HCT116 (cell line): ENCODE data around the gene CACNA2D2. TPM values are rescaled to one million over a fixed set of nuclear protein-coding genes. Genes with fewer than 3 reads are reported as not detected.

Experiments
- ATAC-seq: fragments of 200-7000 bp; cut with Tn5 transposase; 2 replicates; pipeline ENCODE4 v1.9.1; 2020; ENCODE audit warnings: mild to moderate bottlenecking, moderate library complexity
- BruUV-seq: library from RNA; stranded (reverse); fragments of 400-500 nt; replicated peaks from 2 replicates; lab custom pipeline; 2021; lab: Mats Ljungman, UMichigan
- CTCF ChIA-PET: fragments of 300-600 bp; sonication (Branson Sonifier 250); formaldehyde crosslinking; loops from one replicate; lab custom pipeline; 2021; ENCODE audit warnings: antibody characterized with exemption; lab: Charles Lee
- POLR2A ChIA-PET: fragments of 300-600, 350-600 bp; sonication (Branson Sonifier 250); formaldehyde crosslinking; loops from one replicate; lab custom pipeline; 2021; ENCODE audit warnings: antibody characterized with exemption; lab: Charles Lee
- RAD21 ChIA-PET, 2 experiments: fragments of 300-600 bp; sonication (Branson Sonifier 250); formaldehyde crosslinking; loops; one replicate each; lab custom pipeline; 2023; ENCODE audit warnings: low total read pairs in 2 of 2; ENCODE audit not compliant: uncharacterized antibody in 2 of 2, unreplicated experiment in 2 of 2, low non-redundant PET in 1 of 2; lab: Charles Lee
- DNase-seq: peaks from one replicate; pipeline ENCODE4 v3.0.0-alpha.2; 2010; ENCODE audit warnings: low read depth, low spot score
- H2AFZ ChIP-seq: fragments of 200-600 bp; shearing (Covaris generic), sonication (generic); 2 replicates; pipeline ENCODE4 v1.6.1; 2017; ENCODE audit warnings: low read depth, mixed run types, mixed read lengths, antibody characterized with exemption, low read length; ENCODE audit not compliant: poor library complexity, severe bottlenecking
- H3K27ac ChIP-seq: 2 replicates; pipeline ENCODE4 v1.5.1; 2012; ENCODE audit warnings: low read depth, low read length
- H3K27me3 ChIP-seq: fragments of 200-600 bp; sonication (generic); 2 replicates; pipeline ENCODE4 v1.6.1; 2016; ENCODE audit warnings: mixed run types, low read length, mixed read lengths; ENCODE audit not compliant: insufficient read depth
- H3K36me3 ChIP-seq, 2 experiments: fragments of 200-500 bp in 1 of 2; fragments of 200-600 bp in 1 of 2; sonication (Bioruptor generic) in 1 of 2; sonication (generic) in 1 of 2; 2 replicates each; pipeline versions ENCODE4 v1.5.1 to v1.6.1; 2014 to 2016; ENCODE audit warnings: low read length in 2 of 2, inconsistent platforms in 1 of 2, mixed read lengths in 1 of 2, mixed run types in 1 of 2; ENCODE audit not compliant: insufficient read depth in 2 of 2, control insufficient read depth in 1 of 2
- H3K4me1 ChIP-seq, 2 experiments: fragments of 200-600 bp in 1 of 2; sonication (generic) in 1 of 2; 2 replicates each; pipeline versions ENCODE4 v1.5.1 to v1.6.1; 2012 to 2017; ENCODE audit warnings: low read length in 2 of 2, inconsistent platforms in 1 of 2, mild to moderate bottlenecking in 1 of 2, mixed read lengths in 1 of 2, mixed run types in 1 of 2, moderate library complexity in 1 of 2; ENCODE audit not compliant: insufficient read depth in 2 of 2, control insufficient read depth in 1 of 2
- H3K4me2 ChIP-seq: fragments of 200-600 bp; sonication (generic); 2 replicates; pipeline ENCODE4 v1.6.1; 2017; ENCODE audit warnings: mixed run types, low read length, mixed read lengths
- H3K4me3 ChIP-seq, 2 experiments: fragments of 200-600 bp in 1 of 2; sonication (generic) in 1 of 2; replicated peaks in 1 of 2; 2 replicates each; pipeline ENCODE4 v1.5.1; 2011 to 2016; ENCODE audit warnings: low read length in 2 of 2, control low read depth in 1 of 2, low read depth in 1 of 2, mild to moderate bottlenecking in 1 of 2, mixed read lengths in 1 of 2, mixed run types in 1 of 2
- H3K79me2 ChIP-seq: fragments of 200-600 bp; sonication (generic); 2 replicates; pipeline ENCODE4 v1.6.1; 2017; ENCODE audit warnings: mild to moderate bottlenecking, mixed run types, low read length, moderate library complexity, mixed read lengths; ENCODE audit not compliant: insufficient read depth
- H3K9ac ChIP-seq: fragments of 200-600 bp; sonication (generic); 2 replicates; pipeline ENCODE4 v1.6.1; 2016; ENCODE audit warnings: low read length, mixed read lengths
- H3K9me2 ChIP-seq: fragments of 200-600 bp; sonication (generic), shearing (Covaris generic); 2 replicates; pipeline ENCODE4 v1.6.1; 2017; ENCODE audit warnings: mixed run types, mild to moderate bottlenecking, moderate library complexity; ENCODE audit not compliant: insufficient read depth
- H3K9me3 ChIP-seq, 2 experiments: fragments of 200-500 bp in 1 of 2; fragments of 200-600 bp in 1 of 2; sonication (Bioruptor generic) in 1 of 2; sonication (generic) in 1 of 2; 2 replicates each; pipeline ENCODE4 v1.6.1; 2014 to 2017; ENCODE audit warnings: low read length in 2 of 2, mixed read lengths in 2 of 2, inconsistent platforms in 1 of 2, low read depth in 1 of 2, mild to moderate bottlenecking in 1 of 2, mixed run types in 1 of 2, moderate library complexity in 1 of 2; ENCODE audit not compliant: control insufficient read depth in 1 of 2, insufficient read depth in 1 of 2
- H4K20me1 ChIP-seq: fragments of 200-600 bp; sonication (generic), shearing (Covaris generic); 2 replicates; pipeline ENCODE4 v1.6.1; 2017; ENCODE audit warnings: mixed run types, mild to moderate bottlenecking, moderate library complexity; ENCODE audit not compliant: insufficient read depth
- CEBPB ChIP-seq: IDR thresholded peaks from 2 replicates; pipeline ENCODE4 v1.6.1; 2012; ENCODE audit warnings: low read depth
- CTCF ChIP-seq, 3 experiments: fragments of 200-600 bp in 1 of 3; sonication (generic) in 1 of 3; IDR thresholded peaks in 2 of 3; conservative IDR thresholded peaks in 1 of 3; 2 replicates each; pipeline ENCODE4 v1.5.1; 2012 to 2017; ENCODE audit warnings: low read depth in 2 of 3, low read length in 2 of 3, antibody characterized with exemption in 1 of 3, borderline replicate concordance in 1 of 3, control low read depth in 1 of 3, mild to moderate bottlenecking in 1 of 3, mixed read lengths in 1 of 3, mixed run types in 1 of 3, moderate library complexity in 1 of 3; ENCODE audit not compliant: insufficient read depth in 1 of 3
- EGR1 ChIP-seq: IDR thresholded peaks from 2 replicates; pipeline ENCODE4 v1.6.1; 2012; ENCODE audit warnings: low read depth
- ELF1 ChIP-seq: IDR thresholded peaks from 2 replicates; pipeline ENCODE4 v1.6.1; 2012; ENCODE audit warnings: low read depth, borderline replicate concordance
- EZH2phosphoT487 ChIP-seq: fragments of 200-600 bp; IDR thresholded peaks from 2 replicates; pipeline ENCODE4 v1.6.1; 2018; ENCODE audit warnings: antibody characterized with exemption, borderline replicate concordance
- FOSL1 ChIP-seq: IDR thresholded peaks from 2 replicates; pipeline ENCODE4 v1.6.1; 2012; ENCODE audit warnings: low read depth
- JUND ChIP-seq: IDR thresholded peaks from 2 replicates; pipeline ENCODE4 v1.6.1; 2012
- POLR2AphosphoS5 ChIP-seq: IDR thresholded peaks from 2 replicates; pipeline ENCODE4 v1.6.1; 2011; ENCODE audit warnings: mild to moderate bottlenecking, low read depth, low read length, moderate library complexity
- RAD21 ChIP-seq: IDR thresholded peaks from 2 replicates; pipeline ENCODE4 v1.6.1; 2012; ENCODE audit warnings: low read depth, mild to moderate bottlenecking
- REST ChIP-seq: IDR thresholded peaks from 2 replicates; pipeline ENCODE4 v1.6.1; 2012; ENCODE audit warnings: low read depth
- SIN3A ChIP-seq: IDR thresholded peaks from 2 replicates; pipeline ENCODE4 v1.6.1; 2012; ENCODE audit warnings: low read depth
- ZNF274 ChIP-seq: fragments of 200-500 bp; sonication (Bioruptor generic); IDR thresholded peaks from 2 replicates; pipeline ENCODE4 v1.6.1; 2014; ENCODE audit warnings: mild to moderate bottlenecking, low read depth, low read length, inconsistent platforms
- intact Hi-C: fragments of 100-400 bp; cut with micrococcal nuclease; formaldehyde crosslinking; loops from 2 replicates; pipeline ENCODE4 v1.10.0; 2022
- total RNA-seq: library from RNA; stranded (reverse); gene quantifications from one replicate; pipeline ENCODE4 v1.2.1, GENCODE V29; 2021; ENCODE audit not compliant: unreplicated experiment

The CACNA2D2 gene
- total RNA-seq, 1 experiment from 2014 or later, result 10.2 TPM

DNA sequence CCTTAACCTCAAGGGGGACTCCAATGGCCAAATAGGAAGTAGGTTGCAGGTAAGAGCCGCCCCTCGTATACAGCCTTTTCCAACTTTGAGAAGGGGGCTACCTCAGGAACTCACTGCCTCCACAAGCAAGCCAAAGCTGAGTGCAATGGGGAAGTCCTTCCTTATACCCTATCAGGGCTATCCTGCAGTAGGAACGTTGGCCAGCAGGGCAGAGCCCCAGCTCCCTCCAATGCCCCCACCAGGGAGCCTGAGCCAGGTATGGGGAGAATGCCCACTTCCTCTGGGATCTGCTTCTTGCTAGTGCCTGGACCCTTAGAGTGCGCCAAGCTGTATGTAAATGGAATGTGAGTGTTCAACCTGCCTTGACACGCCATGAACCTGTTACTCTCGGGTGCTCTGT is 16.3 kb downstream of the CACNA2D2 start:
- Histone ChIP-seq H2AFZ (no peak overlapping the region), H3K27me3 (no peaks in the 10 kb centered on the region), H4K20me1 (no peaks in the 10 kb centered on the region), H3K9me3 (no peaks in the 10 kb centered on the region)
- RAD21 ChIA-PET, result no interaction called here
- intact Hi-C loops, result no loop called here
- POLR2A ChIA-PET, result no interaction called here
- BruUV-seq, result no TSS peak
- TF ChIP-seq CTCF (IDR thresholded peaks at IDR 0.05 in 2 of 3, conservative IDR thresholded peaks at IDR 0.05 in 1 of 3; ENCODE audit: borderline replicate concordance in 1 of 3, insufficient read depth in 1 of 3, low read depth in 2 of 3, low read length in 2 of 3), result peak in 2 of 3 experiments; percentile 8 to 35; a peak in 3 of 6 replicates
- no peak for TF ChIP-seq EZH2phosphoT487
- TF ChIP-seq, all 23 proteins: peak for 1
- no peak overlapping the region for H3K27ac ChIP-seq
- CTCF ChIA-PET, result no interaction called here
- H3K4me2 ChIP-seq, result no peak overlapping the region
- peaks cover 0 to 9% of the 10 kb centered on the region in 2 experiments; a peak in 1 of 4 replicates for H3K4me1 ChIP-seq
- DNase-seq (no peak), ATAC-seq (peak; percentile 56)
- no peaks in the 10 kb centered on the region for H3K9me2 ChIP-seq
- no peaks in the 10 kb centered on the region for H3K36me3 ChIP-seq
- no peak overlapping the region for H3K9ac ChIP-seq
- H3K79me2 ChIP-seq, result no peaks in the 10 kb centered on the region
- no peak overlapping the region for H3K4me3 ChIP-seq

DNA sequence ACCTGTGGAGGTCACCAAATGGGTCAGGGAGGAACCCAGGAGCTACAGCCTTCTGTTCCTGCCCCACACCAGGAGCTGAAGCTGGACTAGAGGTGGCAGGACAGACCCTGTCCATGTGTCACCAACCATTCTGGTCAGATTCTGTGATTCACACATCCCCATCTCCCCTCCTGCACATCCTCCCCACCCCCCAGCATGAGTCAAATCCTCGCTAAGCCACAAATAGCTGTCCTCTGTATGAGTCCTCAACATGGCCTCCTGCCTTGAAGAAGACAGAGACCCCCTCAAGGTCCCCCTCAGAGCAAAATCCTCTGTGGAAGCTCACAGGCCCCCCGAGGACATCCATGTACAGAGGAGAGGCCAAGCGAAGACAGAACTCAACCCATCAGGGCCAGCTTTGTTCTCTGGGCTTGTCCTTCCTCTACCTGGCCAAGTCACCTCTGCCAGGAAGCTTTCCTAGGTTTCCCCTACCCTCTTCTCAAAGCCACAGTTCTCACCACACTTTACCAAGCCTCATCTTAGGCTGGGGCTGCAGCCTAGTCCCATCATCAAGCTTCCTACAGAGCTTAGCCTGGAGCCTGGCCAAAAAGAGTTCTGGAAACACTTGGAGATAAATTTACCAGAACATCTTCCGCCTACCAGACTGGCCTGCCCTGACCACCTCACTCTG is 17.1 kb downstream of the CACNA2D2 start:
- peaks cover 0 to 9% of the 10 kb centered on the region in 2 experiments; a peak in 1 of 4 replicates for H3K4me1 ChIP-seq
- intact Hi-C loops, result no loop called here
- no peaks in the 10 kb centered on the region for H3K27me3 ChIP-seq
- no peak overlapping the region for H3K4me2 ChIP-seq
- RAD21 ChIA-PET, result no interaction called here
- H3K36me3 ChIP-seq, result no peaks in the 10 kb centered on the region
- ATAC-seq (no peak), DNase-seq (no peak)
- BruUV-seq, result no TSS peak
- no peak overlapping the region for H3K9ac ChIP-seq
- CTCF ChIA-PET, result no interaction called here
- no peaks in the 10 kb centered on the region for H3K79me2 ChIP-seq
- POLR2A ChIA-PET, result no interaction called here
- no peaks in the 10 kb centered on the region for H4K20me1 ChIP-seq
- no peak overlapping the region for H3K27ac ChIP-seq
- no peaks in the 10 kb centered on the region for H3K9me2 ChIP-seq
- H2AFZ ChIP-seq, result no peak overlapping the region
- no peaks in the 10 kb centered on the region for H3K9me3 ChIP-seq
- no peak overlapping the region for H3K4me3 ChIP-seq
- TF ChIP-seq JUND (no peak), ZNF274 (no peak), RAD21 (no peak), POLR2AphosphoS5 (no peak), CEBPB (no peak), ELF1 (no peak), EGR1 (no peak), FOSL1 (no peak), SIN3A (no peak), REST (no peak)
